Stimulated activated CD4-positive, alpha-beta T cell treated with anti-CD3 and anti-CD28 coated beads, Interleukin-15, amount 100 ng/mL, for 48 hours (primary cell): Measurements from ENCODE around the gene UCKL1.
"Not testable (repeated sequence)": the region's sequence is repeated elsewhere in the genome, so short reads cannot be mapped to it uniquely, and the experiment has no call there.

Source experiments
- DNase-seq, 2 donors: peaks; one replicate each; pipeline ENCODE4 v3.0.0-alpha.2; 2020; ENCODE audit warnings: low read depth in 2 of 2

UCKL1 gene

GRCh38 chr20:63972312-63973159 is 16.3 kb upstream of the UCKL1 start:
- no peak for DNase-seq

GRCh38 chr20:63971960-63972311 is 15.7 kb upstream of the UCKL1 start:
- DNase-seq = not testable (repeated sequence)

GRCh38 chr20:63970714-63971431 is 14.7 kb upstream of the UCKL1 start:
- no peak for DNase-seq

- DNase-seq = no peak
Observed at GRCh38 chr20:63969838-63970713, 13.9 kb upstream of the UCKL1 start, which contains the start of gene ZNF512B. Gene ZNF512B (minus strand): TSS chr20:63969930. CDS start chr20:63967950, 1,980 bp downstream.

- no peak for DNase-seq
Observed at GRCh38 chr20:63968928-63969760, 12.9 kb upstream of the UCKL1 start.

GRCh38 chr20:63968136-63968927 is 12.1 kb upstream of the UCKL1 start:
- DNase-seq = no peak

- DNase-seq = no peak
Observed at GRCh38 chr20:63967330-63968135, 11.3 kb upstream of the UCKL1 start.

- no peak for DNase-seq
Observed at GRCh38 chr20:63966944-63967322, 10.7 kb upstream of the UCKL1 start.

- no peak for DNase-seq
Observed at GRCh38 chr20:63966172-63966943, 10.1 kb upstream of the UCKL1 start.

- DNase-seq = no peak
Observed at GRCh38 chr20:63964412-63964811, 8.2 kb upstream of the UCKL1 start.

- no peak for DNase-seq
Observed at GRCh38 chr20:63963784-63964301, 7.6 kb upstream of the UCKL1 start.

- no peak for DNase-seq
Observed at GRCh38 chr20:63963348-63963741, 7.1 kb upstream of the UCKL1 start.

GRCh38 chr20:63962426-63963347 is 6.5 kb upstream of the UCKL1 start:
- no peak for DNase-seq

GRCh38 chr20:63961664-63962425 is 5.6 kb upstream of the UCKL1 start:
- no peak for DNase-seq

- not testable (repeated sequence) for DNase-seq
Observed at GRCh38 chr20:63960654-63961621, 4.7 kb upstream of the UCKL1 start.

- no peak for DNase-seq
Observed at GRCh38 chr20:63959699-63960075, 3.5 kb upstream of the UCKL1 start.
